Measurements from ENCODE around the gene PPME1.

The PPME1 gene

DNA sequence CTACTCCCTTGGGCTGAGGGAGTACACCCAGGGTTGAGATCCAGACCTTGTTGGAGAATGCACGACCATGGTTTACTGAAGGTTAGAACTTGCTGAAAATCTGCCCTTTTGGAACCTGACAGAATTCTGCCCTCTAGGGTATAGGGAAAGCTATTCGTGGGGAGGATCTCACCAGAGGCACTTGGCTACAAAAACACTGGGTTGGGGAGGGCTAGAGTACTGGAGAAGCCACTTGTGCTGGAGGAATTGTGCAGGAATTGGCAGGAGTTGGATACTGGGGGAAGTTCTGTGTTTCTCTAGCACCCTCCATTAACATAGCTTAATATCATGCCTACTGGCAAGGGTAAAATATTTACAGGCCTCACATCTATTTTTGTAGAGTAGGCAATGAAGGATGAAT, 55.8 kb downstream of the PPME1 start:
- DNase-seq (ENCODE audit: low spot score), result no peak

DNA sequence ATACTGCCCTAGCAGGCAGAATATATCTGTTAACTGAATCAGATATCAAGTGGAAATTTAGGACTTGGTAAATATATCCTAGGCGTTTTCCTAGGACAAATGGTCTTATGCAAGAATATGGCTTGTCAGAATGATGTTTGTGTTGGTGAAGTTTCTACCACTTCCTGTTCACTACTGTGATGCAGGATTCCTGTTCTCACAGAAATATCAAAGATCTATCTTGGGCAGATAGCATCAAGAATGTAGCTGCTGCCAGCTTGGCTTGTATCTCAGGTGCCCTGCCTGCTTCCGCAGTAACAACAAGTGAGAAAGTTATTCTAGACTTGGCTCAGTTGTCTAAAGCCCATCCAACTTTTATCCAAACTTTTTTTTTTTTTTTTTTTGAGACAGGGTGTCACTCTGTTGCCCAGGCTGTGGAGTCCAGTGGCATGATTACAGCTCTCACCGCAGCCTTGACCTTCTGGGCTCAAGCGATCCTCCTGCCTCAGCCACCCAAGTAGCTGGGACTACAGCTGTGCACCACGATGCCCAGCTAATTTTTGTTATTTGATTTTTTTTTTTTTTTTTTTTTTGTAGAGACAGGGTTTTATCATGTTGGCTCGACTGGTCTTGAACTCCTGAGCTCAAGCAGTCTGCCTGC, 61.3 kb downstream of the PPME1 start:
- no peak for DNase-seq (ENCODE audit: low spot score)

GRCh38 chr11:74233683-74234082, 62.6 kb downstream of the PPME1 start:
- DNase-seq (ENCODE audit: low spot score), result no peak

DNA sequence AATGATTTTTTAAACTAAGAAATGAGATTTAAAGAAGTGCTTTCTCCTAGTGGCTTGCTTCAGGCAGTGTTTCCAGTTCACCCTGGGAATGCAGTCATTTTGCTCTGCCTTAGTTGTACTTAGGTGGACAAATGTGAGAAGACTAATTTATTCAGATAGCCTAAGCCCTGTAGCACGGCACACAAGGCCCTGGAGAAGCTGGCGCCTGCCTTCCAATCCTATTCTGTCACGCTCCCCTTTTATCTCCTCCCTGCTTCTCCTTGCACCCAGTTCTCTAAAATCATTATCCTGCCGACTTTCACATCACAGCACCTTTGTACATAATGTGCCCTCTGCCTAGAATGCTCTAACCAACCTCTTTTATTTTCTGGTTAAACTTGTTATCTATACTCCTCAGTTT, 64.0 kb downstream of the PPME1 start:
- no peak for DNase-seq (ENCODE audit: low spot score)

DNA sequence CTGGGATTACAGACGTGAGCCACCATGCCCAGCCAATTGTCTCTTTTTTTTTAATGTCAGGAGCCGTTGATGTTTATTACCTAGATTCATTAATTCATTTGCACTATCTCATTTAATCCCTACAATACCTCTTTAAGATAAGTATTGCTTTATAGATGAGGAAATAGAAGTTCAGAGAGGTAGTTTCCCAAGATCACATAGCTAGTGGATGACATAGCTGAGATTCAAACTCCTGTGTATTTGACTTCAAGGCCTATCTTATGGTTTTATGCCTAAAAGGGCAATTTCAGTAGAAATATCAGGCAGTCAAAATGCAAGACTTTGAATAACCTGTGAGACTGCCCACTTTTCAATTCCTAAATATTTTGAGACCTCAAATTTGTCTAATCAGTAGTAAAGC, 66.5 kb downstream of the PPME1 start:
- no peak for DNase-seq (ENCODE audit: low spot score)

- DNase-seq (ENCODE audit: low spot score), result no peak
Measured at GRCh38 chr11:74238243-74238642, 67.2 kb downstream of the PPME1 start.

- DNase-seq (ENCODE audit: low spot score), result no peak
Measured at GRCh38 chr11:74248469-74248868, 77.4 kb downstream of the PPME1 start.

DNA sequence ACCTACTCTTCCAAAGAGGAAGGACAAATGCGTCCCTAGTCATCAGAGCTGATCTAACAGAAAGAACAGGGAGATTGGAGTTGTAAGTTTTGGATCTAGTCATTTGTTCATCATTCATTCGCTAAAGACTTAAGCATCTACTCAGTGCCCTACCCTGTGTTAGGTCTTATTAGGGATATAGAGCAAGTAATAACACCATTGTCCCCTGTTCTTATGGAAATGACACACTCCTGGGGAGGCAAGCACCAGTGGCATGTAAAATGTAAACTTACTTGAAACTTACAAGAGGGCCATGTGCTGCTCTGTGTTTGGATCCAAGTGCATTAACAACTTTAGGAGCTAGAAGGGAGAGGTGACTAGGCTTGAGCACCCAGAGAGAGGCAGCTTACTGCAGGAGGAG, 78.4 kb downstream of the PPME1 start:
- DNase-seq (ENCODE audit: low spot score), result no peak

GRCh38 chr11:74253361-74253760, 82.3 kb downstream of the PPME1 start:
- DNase-seq (ENCODE audit: low spot score), result no peak

GRCh38 chr11:74255741-74256375, 84.8 kb downstream of the PPME1 start:
- DNase-seq (ENCODE audit: low spot score), result peak; percentile 52

- DNase-seq (ENCODE audit: low spot score), result no peak
Measured at GRCh38 chr11:74256378-74257133, 85.5 kb downstream of the PPME1 start.

DNA sequence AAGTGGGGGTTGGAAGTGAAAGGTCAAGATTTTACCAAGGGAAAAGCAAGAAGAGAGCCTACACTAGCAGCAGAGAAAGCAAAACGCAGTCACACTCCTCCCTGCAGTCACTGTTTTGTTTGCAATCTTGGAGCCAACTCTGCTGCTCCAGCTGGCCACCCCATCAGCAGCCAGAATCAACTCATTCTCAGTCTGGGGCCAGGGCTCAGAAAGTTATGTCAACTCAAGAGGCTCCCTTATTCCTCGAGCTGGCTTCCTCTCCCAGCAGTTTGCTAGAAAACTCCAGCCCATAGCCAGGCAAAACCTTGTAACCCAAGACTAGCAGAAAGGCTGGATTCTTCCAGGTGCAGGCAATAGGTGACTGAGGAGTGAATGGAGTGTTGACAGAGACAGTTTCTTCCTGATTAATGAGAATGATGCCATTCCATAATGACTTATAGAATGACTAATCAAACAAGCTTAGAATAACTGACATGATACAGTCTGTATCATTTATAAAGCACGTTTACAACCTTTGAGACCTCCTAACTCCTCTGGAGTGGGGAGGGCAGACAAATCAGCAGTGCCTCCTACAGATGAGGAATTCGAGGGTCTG, 87.0 kb downstream of the PPME1 start:
- DNase-seq (ENCODE audit: low spot score), result no peak

- no peak for DNase-seq (ENCODE audit: low spot score)
Measured at GRCh38 chr11:74262725-74263124, 91.6 kb downstream of the PPME1 start.

- DNase-seq (ENCODE audit: low spot score), result no peak
Measured at GRCh38 chr11:74265256-74265655, 94.2 kb downstream of the PPME1 start.

GRCh38 chr11:74267014-74267413, 95.9 kb downstream of the PPME1 start:
- no peak for DNase-seq (ENCODE audit: low spot score)

GRCh38 chr11:74268456-74268855, 97.4 kb downstream of the PPME1 start:
- DNase-seq (ENCODE audit: low spot score), result no peak

DNA sequence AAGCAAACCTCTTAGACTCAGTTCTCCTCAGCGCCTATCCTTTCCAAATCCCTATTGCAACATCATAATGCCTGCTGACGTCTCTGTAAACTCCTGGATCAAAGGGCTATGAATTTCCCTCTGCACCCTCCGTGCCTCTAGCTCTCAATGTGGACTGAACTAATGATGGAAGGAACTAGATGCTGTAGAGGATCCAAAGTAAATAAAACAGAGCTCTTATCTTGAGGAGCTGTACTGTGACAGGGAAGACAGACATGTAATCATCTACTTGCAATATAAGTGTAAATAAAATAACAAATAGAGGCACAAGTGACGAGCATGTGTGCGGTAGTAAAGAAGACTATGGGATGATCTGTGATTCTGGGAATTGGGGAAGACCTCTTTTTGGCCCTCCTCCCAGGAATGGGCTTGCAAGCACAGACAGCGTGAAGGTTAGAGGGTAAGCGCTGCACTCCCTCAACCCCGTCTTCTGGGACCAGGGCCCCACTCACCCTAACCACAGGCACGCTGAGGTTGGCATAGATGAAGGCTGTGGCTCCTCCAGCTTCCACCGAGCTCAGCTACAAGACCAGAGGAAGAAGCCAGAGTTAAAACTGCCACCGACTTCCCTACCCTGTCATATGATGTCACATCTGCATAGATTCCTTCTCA, 98.2 kb downstream of the PPME1 start:
- DNase-seq (ENCODE audit: low spot score), result no peak

- no peak for DNase-seq (ENCODE audit: low spot score)
Measured at GRCh38 chr11:74272276-74272675, 101.2 kb downstream of the PPME1 start.

GRCh38 chr11:74276581-74276980, 105.5 kb downstream of the PPME1 start:
- no peak for DNase-seq (ENCODE audit: low spot score)

DNA sequence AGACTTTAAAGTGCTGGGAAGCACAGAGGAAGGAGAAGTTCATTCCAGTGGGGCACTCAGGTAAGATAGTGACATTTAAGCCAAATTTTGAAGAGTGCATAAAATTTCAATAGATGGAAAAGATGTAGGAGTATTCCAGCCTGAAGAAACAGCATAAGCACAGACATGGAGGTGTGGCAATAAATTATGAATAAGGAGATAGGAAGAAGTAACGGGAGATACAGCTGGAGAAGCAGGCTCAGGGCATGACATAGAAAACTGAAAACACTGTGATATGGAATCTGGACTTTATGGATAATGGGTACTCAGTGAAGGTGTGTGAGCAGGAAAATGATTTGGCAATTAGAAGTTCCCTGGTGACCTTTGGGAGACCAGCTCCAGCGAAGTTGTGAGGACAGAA, 107.0 kb downstream of the PPME1 start:
- DNase-seq (ENCODE audit: low spot score), result no peak

DNA sequence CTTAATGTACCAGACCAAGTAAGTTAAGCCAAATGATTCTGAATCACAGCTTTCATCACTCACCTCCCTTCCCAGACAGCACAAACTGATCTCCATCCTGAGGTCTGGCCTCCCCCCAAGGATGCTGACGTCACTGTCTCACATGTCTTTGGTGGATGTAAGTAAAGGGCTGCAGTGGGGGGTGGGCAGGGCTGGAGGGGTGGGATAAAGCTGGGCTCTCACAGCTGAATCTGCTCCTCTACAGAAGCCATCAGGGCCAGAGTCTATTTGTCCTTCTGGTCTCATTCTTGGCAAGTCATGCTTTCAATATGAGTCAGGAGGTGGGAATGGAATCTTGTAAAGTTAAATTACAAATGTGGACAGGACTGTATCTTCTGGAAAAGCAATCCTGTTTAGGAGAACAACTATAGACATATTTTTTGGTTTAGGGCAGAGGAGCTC, 107.7 kb downstream of the PPME1 start:
- DNase-seq (ENCODE audit: low spot score), result no peak

- DNase-seq (ENCODE audit: low spot score), result no peak
Measured at GRCh38 chr11:74279256-74279655, 108.2 kb downstream of the PPME1 start.
